Hepatocyte (in vitro differentiated cells): ENCODE data around the gene TCERG1. TPM values are rescaled to one million over a fixed set of nuclear protein-coding genes. Genes with fewer than 3 reads are reported as not detected.

ENCODE experiments used
- DNase-seq: peaks from one replicate; pipeline ENCODE4 v3.0.0-alpha.2; 2016; ENCODE audit warnings: low spot score
- H2AFZ ChIP-seq: fragments of 200-600 bp; sonication (generic); 2 replicates; pipeline ENCODE4 v1.6.0; 2016; ENCODE audit warnings: antibody characterized with exemption, mild to moderate bottlenecking
- H3K27ac ChIP-seq: fragments of 200-600 bp; sonication (generic); 2 replicates; pipeline ENCODE4 v1.5.1; 2016; ENCODE audit warnings: mild to moderate bottlenecking
- H3K27me3 ChIP-seq: fragments of 200-600 bp; sonication (generic); 2 replicates; pipeline ENCODE4 v1.6.1; 2016
- H3K36me3 ChIP-seq: fragments of 200-600 bp; sonication (generic); replicated peaks from 2 replicates; pipeline ENCODE4 v1.5.1; 2016; ENCODE audit warnings: low read depth; ENCODE audit not compliant: insufficient read depth
- H3K4me1 ChIP-seq: fragments of 200-600 bp; sonication (generic); 2 replicates; pipeline ENCODE4 v1.5.1; 2016; ENCODE audit warnings: mild to moderate bottlenecking, moderate library complexity; ENCODE audit not compliant: insufficient read depth
- H3K4me2 ChIP-seq: fragments of 200-600 bp; sonication (generic); 2 replicates; pipeline ENCODE4 v1.6.0; 2016
- H3K4me3 ChIP-seq: fragments of 200-600 bp; sonication (generic); 2 replicates; pipeline ENCODE4 v1.5.1; 2016; ENCODE audit warnings: mild to moderate bottlenecking
- H3K79me2 ChIP-seq: fragments of 200-600 bp; sonication (generic); 2 replicates; pipeline ENCODE4 v1.6.0; 2017; ENCODE audit warnings: mild to moderate bottlenecking
- H3K9me2 ChIP-seq: fragments of 200-600 bp; sonication (generic); replicated peaks from 2 replicates; pipeline ENCODE4 v1.6.0; 2017; ENCODE audit warnings: mild to moderate bottlenecking; ENCODE audit not compliant: insufficient read depth
- H3K9me3 ChIP-seq: fragments of 200-600 bp; sonication (generic); 2 replicates; pipeline ENCODE4 v1.5.1; 2016; ENCODE audit warnings: low read depth, mild to moderate bottlenecking
- H4K20me1 ChIP-seq: fragments of 200-600 bp; sonication (generic); 2 replicates; pipeline ENCODE4 v1.6.0; 2016; ENCODE audit warnings: mild to moderate bottlenecking; ENCODE audit not compliant: insufficient read depth, poor library complexity, severe bottlenecking
- EZH2 ChIP-seq: fragments of 200-600 bp; sonication (generic); IDR thresholded peaks from 2 replicates; pipeline ENCODE4 v1.6.1; 2016; ENCODE audit warnings: antibody characterized with exemption, mild to moderate bottlenecking, borderline replicate concordance
- EZH2phosphoT487 ChIP-seq: fragments of 200-600 bp; sonication (generic); IDR thresholded peaks from one replicate; pipeline ENCODE4 v1.6.1; 2018; ENCODE audit warnings: antibody characterized with exemption, mild to moderate bottlenecking, low read depth, moderate library complexity; ENCODE audit not compliant: unreplicated experiment, severe bottlenecking
- WGBS: methylation state at CpG from one replicate; pipeline ENCODE4 v1.1.6; 2016; ENCODE audit warnings: low lambda C conversion rate; ENCODE audit errors: missing lambda C conversion rate; 5-methylcytosine and 5-hydroxymethylcytosine counted together
- polyA plus RNA-seq: library from polyadenylated mRNA; unstranded; fragments of >200 nt; fragmentation: Nextera tagmentation; extraction: Ambion mirVana; gene quantifications from 2 replicates; pipeline ENCODE4 v1.2.1, GENCODE V29; 2016
- total RNA-seq: library from RNA; depleted of rRNA; stranded (reverse); fragments of >200 nt; gene quantifications from 2 replicates; pipeline ENCODE4 v1.2.3, GENCODE V29; 2014
- TF ChIP-seq, protein P1 (sequence below): fragments of 200-600 bp; sonication (generic); IDR thresholded peaks from 2 replicates; pipeline ENCODE4 v1.5.1; 2016; ENCODE audit warnings: antibody characterized with exemption, mild to moderate bottlenecking; ENCODE audit not compliant: poor library complexity

The TCERG1 gene
- total and polyA plus RNA-seq, 2 experiments from 2014 or later, result 49.3 to 68.1 TPM

DNA sequence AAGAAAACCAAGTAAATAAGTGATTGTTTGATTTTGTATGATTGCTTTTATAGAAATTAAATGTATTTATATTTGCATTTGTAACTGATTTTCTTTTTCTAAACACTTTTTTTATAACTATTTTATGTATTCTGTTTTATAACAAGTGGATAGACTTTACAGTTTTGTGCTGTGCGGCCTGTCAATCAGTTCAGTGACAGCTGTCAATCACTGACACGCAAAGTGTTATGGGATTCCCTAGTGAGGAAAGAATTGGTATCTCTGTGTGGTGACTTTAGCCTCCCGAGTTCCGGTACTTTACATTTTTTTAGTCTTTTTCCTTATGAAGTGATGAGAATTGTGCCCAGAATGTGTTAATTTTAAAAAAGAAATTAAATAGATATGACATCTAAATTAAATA lies 52.5 kb downstream of the TCERG1 start:
- no peak overlapping the region for H3K4me3 ChIP-seq
- H3K9me2 ChIP-seq, result no peaks in the 10 kb centered on the region
- no peak overlapping the region for H3K27ac ChIP-seq
- no peak overlapping the region for H2AFZ ChIP-seq
- 95% methylated on average over 4 of the region's 4 CpGs for WGBS
- TF ChIP-seq, protein P1, sequence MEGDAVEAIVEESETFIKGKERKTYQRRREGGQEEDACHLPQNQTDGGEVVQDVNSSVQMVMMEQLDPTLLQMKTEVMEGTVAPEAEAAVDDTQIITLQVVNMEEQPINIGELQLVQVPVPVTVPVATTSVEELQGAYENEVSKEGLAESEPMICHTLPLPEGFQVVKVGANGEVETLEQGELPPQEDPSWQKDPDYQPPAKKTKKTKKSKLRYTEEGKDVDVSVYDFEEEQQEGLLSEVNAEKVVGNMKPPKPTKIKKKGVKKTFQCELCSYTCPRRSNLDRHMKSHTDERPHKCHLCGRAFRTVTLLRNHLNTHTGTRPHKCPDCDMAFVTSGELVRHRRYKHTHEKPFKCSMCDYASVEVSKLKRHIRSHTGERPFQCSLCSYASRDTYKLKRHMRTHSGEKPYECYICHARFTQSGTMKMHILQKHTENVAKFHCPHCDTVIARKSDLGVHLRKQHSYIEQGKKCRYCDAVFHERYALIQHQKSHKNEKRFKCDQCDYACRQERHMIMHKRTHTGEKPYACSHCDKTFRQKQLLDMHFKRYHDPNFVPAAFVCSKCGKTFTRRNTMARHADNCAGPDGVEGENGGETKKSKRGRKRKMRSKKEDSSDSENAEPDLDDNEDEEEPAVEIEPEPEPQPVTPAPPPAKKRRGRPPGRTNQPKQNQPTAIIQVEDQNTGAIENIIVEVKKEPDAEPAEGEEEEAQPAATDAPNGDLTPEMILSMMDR, result no peak
- no peaks in the 10 kb centered on the region for H4K20me1 ChIP-seq
- no peaks in the 10 kb centered on the region for H3K4me1 ChIP-seq
- DNase-seq, result no peak
- no peaks in the 10 kb centered on the region for H3K27me3 ChIP-seq
- H3K36me3 ChIP-seq, result no peaks in the 10 kb centered on the region
- no peak overlapping the region for H3K4me2 ChIP-seq
- H3K79me2 ChIP-seq, result no peaks in the 10 kb centered on the region
- H3K9me3 ChIP-seq, result no peaks in the 10 kb centered on the region

DNA sequence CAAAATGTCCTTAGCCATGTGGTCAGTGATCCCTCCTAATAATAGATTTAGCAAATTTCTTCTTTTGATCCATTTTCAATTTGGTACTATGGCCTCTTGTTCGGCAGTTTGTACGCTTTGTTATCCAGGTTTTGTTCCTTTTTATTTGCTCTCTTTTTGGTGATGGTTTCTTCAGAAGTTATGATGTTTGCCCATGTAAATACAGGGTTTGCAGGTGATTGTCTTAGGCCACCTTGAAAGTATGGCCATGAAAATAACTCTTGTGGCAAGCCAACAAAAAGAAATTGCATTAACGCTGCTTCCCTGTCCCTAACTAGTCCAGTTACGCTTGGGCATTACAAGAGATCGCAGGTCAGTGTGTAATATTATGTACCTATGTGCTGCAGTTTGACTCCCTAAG lies 60.3 kb downstream of the TCERG1 start:
- H3K27ac ChIP-seq, result no peak overlapping the region
- no peaks in the 10 kb centered on the region for H3K4me1 ChIP-seq
- no peaks in the 10 kb centered on the region for H3K79me2 ChIP-seq
- H3K9me2 ChIP-seq, result no peaks in the 10 kb centered on the region
- H2AFZ ChIP-seq, result no peak overlapping the region
- H3K9me3 ChIP-seq, result no peaks in the 10 kb centered on the region
- H3K27me3 ChIP-seq, result no peaks in the 10 kb centered on the region
- DNase-seq, result no peak
- H3K36me3 ChIP-seq, result no peaks in the 10 kb centered on the region
- 89% methylated on average over 5 of the region's 5 CpGs for WGBS
- H4K20me1 ChIP-seq, result no peaks in the 10 kb centered on the region
- TF ChIP-seq EZH2 (no peak), EZH2phosphoT487 (no peak)
- TF ChIP-seq, protein P1, result no peak
- no peak overlapping the region for H3K4me2 ChIP-seq
- no peak overlapping the region for H3K4me3 ChIP-seq

DNA sequence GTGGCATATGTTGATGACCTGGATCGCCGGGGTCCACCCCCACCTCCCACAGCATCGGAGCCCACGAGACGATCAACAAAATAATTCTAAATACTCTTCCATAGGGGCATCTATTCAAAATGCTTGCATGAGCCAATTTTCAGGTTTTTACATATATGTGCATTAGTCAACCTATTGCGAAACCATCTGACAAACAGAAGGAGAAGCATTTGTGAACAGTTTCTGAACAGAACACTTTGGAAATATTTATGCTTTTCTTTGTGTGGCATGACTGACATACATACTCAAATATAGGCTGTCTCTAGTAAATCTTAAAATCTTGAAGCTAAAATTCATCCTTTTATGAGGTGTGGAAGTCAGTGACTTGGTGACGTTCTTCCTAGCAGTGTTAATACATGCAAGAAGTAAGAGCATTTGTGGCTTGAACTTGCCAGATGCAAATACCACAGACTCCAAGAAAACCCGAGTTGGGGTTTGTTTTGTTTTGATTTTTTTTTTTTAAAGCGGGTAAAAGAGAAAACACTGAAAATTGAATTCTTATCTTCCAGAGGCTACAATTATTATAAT lies 63.5 kb downstream of the TCERG1 start:
- WGBS, result 91% methylated on average over 9 of the region's 9 CpGs
- Histone ChIP-seq H3K36me3 (no peaks in the 10 kb centered on the region), H3K79me2 (no peaks in the 10 kb centered on the region), H3K4me3 (no peak overlapping the region), H3K4me2 (no peak overlapping the region), H3K9me3 (no peaks in the 10 kb centered on the region), H3K27ac (no peak overlapping the region), H2AFZ (no peak overlapping the region), H3K4me1 (no peaks in the 10 kb centered on the region), H4K20me1 (no peaks in the 10 kb centered on the region), H3K9me2 (no peaks in the 10 kb centered on the region), H3K27me3 (no peaks in the 10 kb centered on the region)
- no peak for TF ChIP-seq EZH2
- no peak for TF ChIP-seq EZH2phosphoT487
- TF ChIP-seq, protein P1, result no peak
- DNase-seq, result no peak

DNA sequence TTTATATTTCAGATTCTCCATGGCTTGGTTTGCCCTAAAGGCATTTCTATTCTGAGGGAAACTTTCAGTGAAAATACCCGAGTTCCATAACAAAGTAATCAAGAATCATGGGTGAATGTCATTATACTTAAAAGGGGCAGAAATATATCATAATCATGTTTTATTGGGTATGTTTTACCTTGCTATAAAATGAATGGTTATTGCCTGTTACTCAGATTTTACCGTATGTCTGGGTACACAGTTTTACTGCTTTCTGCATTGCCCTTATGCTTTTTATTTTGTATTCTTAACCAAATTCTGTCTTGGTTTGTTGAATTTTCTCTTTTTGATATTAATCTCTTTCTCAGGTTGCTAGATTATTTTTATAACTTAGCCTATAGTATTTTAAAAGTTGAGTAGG lies 66.3 kb downstream of the TCERG1 start:
- no peaks in the 10 kb centered on the region for H3K4me1 ChIP-seq
- H3K79me2 ChIP-seq, result no peaks in the 10 kb centered on the region
- no peak for DNase-seq
- no peak for TF ChIP-seq EZH2
- TF ChIP-seq, protein P1, result no peak
- no peak for TF ChIP-seq EZH2phosphoT487
- H3K27me3 ChIP-seq, result no peaks in the 10 kb centered on the region
- no peak overlapping the region for H3K27ac ChIP-seq
- H3K4me2 ChIP-seq, result no peak overlapping the region
- no peak overlapping the region for H2AFZ ChIP-seq
- no peaks in the 10 kb centered on the region for H3K9me2 ChIP-seq
- H3K9me3 ChIP-seq, result no peaks in the 10 kb centered on the region
- WGBS, result 55% methylated on average over 2 of the region's 2 CpGs
- no peaks in the 10 kb centered on the region for H3K36me3 ChIP-seq
- H4K20me1 ChIP-seq, result no peaks in the 10 kb centered on the region
- no peak overlapping the region for H3K4me3 ChIP-seq
